Measurements from ENCODE around the gene TMEM114. TPM values are rescaled to one million over a fixed set of nuclear protein-coding genes. Genes with fewer than 3 reads are reported as not detected.

The TMEM114 gene
- total RNA-seq, 4 donors from 2014 or later: not detected

Other genes starting within 250 kb of the TMEM114 start
- gene METTL22, start 31.2 kb upstream of the TMEM114 start, total RNA-seq: 10 to 100 TPM; 16.7 to 40.0 (median 24.5) TPM
- 1 to 10 TPM; 5.5 to 8.4 (median 6.5) TPM for gene ABAT, start 84.1 kb upstream of the TMEM114 start, total RNA-seq
- gene TMEM186, start 207.1 kb upstream of the TMEM114 start, total RNA-seq: 1 to 10 TPM; 3.6 to 8.2 (median 5.1) TPM
- gene PMM2, start 207.3 kb upstream of the TMEM114 start, total RNA-seq: 10 to 100 TPM; 35.9 to 98.6 (median 48.6) TPM

Measured in omental fat pad (tissue), 4 donors.